DND-41 (cell line): ENCODE results near the gene SNAPC2.

Experiments
- ATAC-seq: fragments of 200-7000 bp; cut with Tn5 transposase; 3 replicates; pipeline ENCODE4 v1.9.1; 2021; ENCODE audit warnings: low read depth; ENCODE audit not compliant: insufficient read depth
- DNase-seq: peaks from one replicate; pipeline ENCODE4 v3.0.0-alpha.2; 2020
- H2AFZ ChIP-seq: 2 replicates; pipeline ENCODE4 v1.6.0; 2012; ENCODE audit warnings: low read depth, low read length
- H3K27ac ChIP-seq: 2 replicates; pipeline ENCODE4 v1.5.1; 2012; ENCODE audit warnings: low read length, inconsistent platforms
- H3K27me3 ChIP-seq: fragments of 200-600 bp; sonication (generic); 2 replicates; pipeline ENCODE4 v1.6.0; 2012; ENCODE audit warnings: low read length, mild to moderate bottlenecking, inconsistent platforms; ENCODE audit not compliant: insufficient read depth, poor library complexity
- H3K36me3 ChIP-seq: 2 replicates; pipeline ENCODE4 v1.5.1; 2012; ENCODE audit warnings: low read length, inconsistent platforms; ENCODE audit not compliant: insufficient read depth
- H3K4me1 ChIP-seq: 2 replicates; pipeline ENCODE4 v1.5.1; 2012; ENCODE audit warnings: mild to moderate bottlenecking, low read length; ENCODE audit not compliant: insufficient read depth
- H3K4me2 ChIP-seq: 2 replicates; pipeline ENCODE4 v1.6.0; 2012; ENCODE audit warnings: mild to moderate bottlenecking, moderate library complexity, low read length, inconsistent platforms; ENCODE audit not compliant: insufficient read depth
- H3K4me3 ChIP-seq, 2 experiments: fragments of 200-600 bp in 1 of 2; shearing (Covaris generic) in 1 of 2; 2 replicates each; pipeline ENCODE4 v1.5.1; 2012 to 2016; ENCODE audit warnings: inconsistent platforms in 2 of 2, low read length in 2 of 2, mild to moderate bottlenecking in 2 of 2, low read depth in 1 of 2, moderate library complexity in 1 of 2
- H3K79me2 ChIP-seq: 2 replicates; pipeline ENCODE4 v1.6.0; 2012; ENCODE audit warnings: low read length, inconsistent platforms; ENCODE audit not compliant: insufficient read depth
- H3K9ac ChIP-seq: 2 replicates; pipeline ENCODE4 v1.6.0; 2012; ENCODE audit warnings: low read depth, mild to moderate bottlenecking, inconsistent platforms, low read length, moderate library complexity
- H3K9me3 ChIP-seq: 2 replicates; pipeline ENCODE4 v1.5.1; 2012; ENCODE audit warnings: low read length, moderate library complexity, mild to moderate bottlenecking, inconsistent platforms; ENCODE audit not compliant: insufficient read depth, severe bottlenecking
- H4K20me1 ChIP-seq: 2 replicates; pipeline ENCODE4 v1.6.0; 2012; ENCODE audit warnings: low read length; ENCODE audit not compliant: insufficient read depth
- CTCF ChIP-seq: IDR thresholded peaks from 2 replicates; pipeline ENCODE4 v1.5.1; 2012; ENCODE audit warnings: borderline replicate concordance, low read length, moderate library complexity, mild to moderate bottlenecking; ENCODE audit not compliant: poor library complexity, severe bottlenecking; ENCODE audit errors: extremely low read depth
- EZH2 ChIP-seq: IDR thresholded peaks from 3 replicates; pipeline ENCODE4 v1.6.1; 2012; ENCODE audit warnings: borderline replicate concordance, low read depth, mild to moderate bottlenecking, moderate library complexity, low read length, inconsistent platforms; ENCODE audit not compliant: severe bottlenecking

SNAPC2 gene

GRCh38 chr19:7900401-7900870 lies 19.7 kb upstream of the SNAPC2 start:
- H3K27ac ChIP-seq = no peak overlapping the region
- ATAC-seq (no peak), DNase-seq (no peak)
- no peaks in the 10 kb centered on the region for H3K27me3 ChIP-seq
- TF ChIP-seq CTCF (no peak), EZH2 (no peak)
- H2AFZ ChIP-seq = no peak overlapping the region
- H3K9ac ChIP-seq = no peak overlapping the region
- no peaks in the 10 kb centered on the region for H3K9me3 ChIP-seq
- no peak overlapping the region for H3K4me2 ChIP-seq
- peaks cover 14% of the 10 kb centered on the region for H4K20me1 ChIP-seq
- peaks cover 23% of the 10 kb centered on the region for H3K4me1 ChIP-seq
- H3K36me3 ChIP-seq = peaks cover 11% of the 10 kb centered on the region
- H3K79me2 ChIP-seq = peaks cover 23% of the 10 kb centered on the region
- H3K4me3 ChIP-seq = no peak overlapping the region

GRCh38 chr19:7900931-7901330 lies 19.2 kb upstream of the SNAPC2 start:
- no peak overlapping the region for H2AFZ ChIP-seq
- H3K9me3 ChIP-seq = no peaks in the 10 kb centered on the region
- ATAC-seq = no peak
- no peak overlapping the region for H3K27ac ChIP-seq
- H3K4me1 ChIP-seq = peaks cover 28% of the 10 kb centered on the region
- H3K36me3 ChIP-seq = peaks cover 16% of the 10 kb centered on the region
- H3K4me2 ChIP-seq = no peak overlapping the region
- no peak for TF ChIP-seq EZH2
- no peak for TF ChIP-seq CTCF
- no peak overlapping the region for H3K9ac ChIP-seq
- H4K20me1 ChIP-seq = peaks cover 19% of the 10 kb centered on the region
- DNase-seq = no peak
- H3K27me3 ChIP-seq = no peaks in the 10 kb centered on the region
- peaks cover 28% of the 10 kb centered on the region for H3K79me2 ChIP-seq
- no peak overlapping the region for H3K4me3 ChIP-seq

GRCh38 chr19:7901337-7901736 lies 18.8 kb upstream of the SNAPC2 start:
- Histone ChIP-seq H2AFZ (no peak overlapping the region), H3K27me3 (no peaks in the 10 kb centered on the region), H3K4me3 (no peak overlapping the region), H3K27ac (no peak overlapping the region), H3K36me3 (peaks cover 20% of the 10 kb centered on the region), H3K4me1 (peaks cover 32% of the 10 kb centered on the region), H4K20me1 (peaks cover 23% of the 10 kb centered on the region), H3K9me3 (no peaks in the 10 kb centered on the region), H3K4me2 (no peak overlapping the region), H3K79me2 (peaks cover 32% of the 10 kb centered on the region), H3K9ac (no peak overlapping the region)
- TF ChIP-seq CTCF (no peak), EZH2 (no peak)
- DNase-seq (no peak), ATAC-seq (no peak)
